Tibial nerve (tissue), 4 donors: ENCODE results near the gene KDM4C. TPM values are rescaled to one million over a fixed set of nuclear protein-coding genes. Genes with fewer than 3 reads are reported as not detected.

Source experiments
- DNase-seq, 2 donors: peaks; one replicate each; pipeline ENCODE4 v3.0.0-alpha.2; 2019; ENCODE audit warnings: low spot score in 2 of 2
- H3K27ac ChIP-seq, 4 donors: fragments of 200-600 bp; sonication (generic) in 3 of 4; one replicate each; pipeline ENCODE4 v1.5.1; 2017 to 2019; ENCODE audit warnings: mild to moderate bottlenecking in 1 of 4
- H3K27me3 ChIP-seq, 2 donors: fragments of 200-600 bp; sonication (generic) in 1 of 2; one replicate each; pipeline versions ENCODE4 v1.5.1 to v1.6.0; 2017 to 2019
- H3K36me3 ChIP-seq, 3 donors: fragments of 200-600 bp; sonication (generic); one replicate each; pipeline ENCODE4 v1.5.1; 2018 to 2019
- H3K4me1 ChIP-seq, 4 donors: fragments of 200-600 bp; sonication (generic) in 3 of 4; one replicate each; pipeline ENCODE4 v1.5.1; 2017 to 2019
- H3K4me3 ChIP-seq, 4 donors: fragments of 200-600 bp; sonication (generic) in 3 of 4; one replicate each; pipeline ENCODE4 v1.5.1; 2017 to 2019; ENCODE audit warnings: mild to moderate bottlenecking in 1 of 4, moderate library complexity in 1 of 4
- H3K9me3 ChIP-seq, 4 donors: fragments of 200-600 bp; sonication (generic) in 3 of 4; one replicate each; pipeline ENCODE4 v1.5.1; 2017 to 2019
- EP300 ChIP-seq, 2 donors: sonication (generic); formaldehyde crosslinking; IDR thresholded peaks; one replicate each; pipeline ENCODE4 v1.6.1; 2017; ENCODE audit warnings: antibody characterized with exemption in 2 of 2, mild to moderate bottlenecking in 1 of 2
- POLR2A ChIP-seq, 2 donors: fragments of 450-650 bp; IDR thresholded peaks; one replicate each; pipeline ENCODE4 v1.6.1; 2017; ENCODE audit warnings: antibody characterized with exemption in 2 of 2, mild to moderate bottlenecking in 2 of 2, moderate library complexity in 2 of 2
- WGBS, 2 donors: methylation state at CpG; one replicate each; pipeline ENCODE4 v1.1.5; 2018; 5-methylcytosine and 5-hydroxymethylcytosine counted together
- total RNA-seq, 4 donors: library from RNA; depleted of rRNA; stranded (reverse); fragments of >200 nt; gene quantifications; one replicate each; pipeline ENCODE4 v1.1.0, GENCODE V29; 2016
- TF ChIP-seq, protein P1 (sequence below), 5 experiments: fragments of 200-600 bp in 3 of 5; fragments of 450-650 bp in 2 of 5; sonication (generic) in 3 of 5; IDR thresholded peaks; one replicate each; pipeline ENCODE4 v1.5.1; 2016 to 2019; ENCODE audit warnings: antibody characterized with exemption in 5 of 5, mild to moderate bottlenecking in 3 of 5, moderate library complexity in 2 of 5

The KDM4C gene
- total RNA-seq, 4 donors from 2014 or later = 27.8 to 47.7 (median 38.1) TPM

DNA sequence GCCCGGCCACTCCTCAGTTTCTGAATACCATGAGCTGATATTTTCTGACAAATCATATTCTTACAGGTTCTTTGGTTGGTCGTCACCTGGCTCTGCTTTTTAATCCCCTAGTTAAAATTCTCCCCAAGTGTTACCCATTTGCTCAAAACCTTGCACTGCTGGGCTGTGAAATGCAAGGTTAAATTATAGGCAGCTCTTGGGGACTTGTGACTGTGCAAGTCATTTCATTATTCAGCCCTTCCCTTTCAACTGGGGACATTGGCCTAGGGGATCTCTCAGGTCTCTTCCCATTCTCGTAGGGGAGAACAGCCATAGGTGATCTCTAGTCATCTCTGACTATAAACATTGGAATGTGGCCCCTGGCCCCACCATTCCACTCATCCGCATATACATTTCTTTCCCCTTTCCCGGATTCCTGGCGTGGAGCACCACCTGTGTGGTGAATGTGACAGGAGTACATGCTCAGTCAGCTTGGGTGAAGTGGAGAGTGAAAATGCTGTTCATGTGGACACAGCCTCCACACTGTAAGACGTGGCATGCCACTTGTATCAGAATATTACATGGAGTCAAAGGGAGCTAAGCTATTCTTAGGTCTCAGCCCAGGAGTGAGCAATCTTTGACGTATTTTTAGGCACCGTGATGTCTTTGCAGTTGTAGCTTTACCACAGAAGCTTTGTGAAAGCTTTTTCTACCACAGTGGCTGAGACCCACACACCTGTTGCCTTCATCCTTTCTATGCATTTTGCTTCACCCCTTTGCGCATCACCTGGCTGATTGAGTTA, 386.7 kb downstream of the KDM4C start:
- no peak for TF ChIP-seq POLR2A (IDR thresholded peaks at IDR 0.05)
- TF ChIP-seq, protein P1, sequence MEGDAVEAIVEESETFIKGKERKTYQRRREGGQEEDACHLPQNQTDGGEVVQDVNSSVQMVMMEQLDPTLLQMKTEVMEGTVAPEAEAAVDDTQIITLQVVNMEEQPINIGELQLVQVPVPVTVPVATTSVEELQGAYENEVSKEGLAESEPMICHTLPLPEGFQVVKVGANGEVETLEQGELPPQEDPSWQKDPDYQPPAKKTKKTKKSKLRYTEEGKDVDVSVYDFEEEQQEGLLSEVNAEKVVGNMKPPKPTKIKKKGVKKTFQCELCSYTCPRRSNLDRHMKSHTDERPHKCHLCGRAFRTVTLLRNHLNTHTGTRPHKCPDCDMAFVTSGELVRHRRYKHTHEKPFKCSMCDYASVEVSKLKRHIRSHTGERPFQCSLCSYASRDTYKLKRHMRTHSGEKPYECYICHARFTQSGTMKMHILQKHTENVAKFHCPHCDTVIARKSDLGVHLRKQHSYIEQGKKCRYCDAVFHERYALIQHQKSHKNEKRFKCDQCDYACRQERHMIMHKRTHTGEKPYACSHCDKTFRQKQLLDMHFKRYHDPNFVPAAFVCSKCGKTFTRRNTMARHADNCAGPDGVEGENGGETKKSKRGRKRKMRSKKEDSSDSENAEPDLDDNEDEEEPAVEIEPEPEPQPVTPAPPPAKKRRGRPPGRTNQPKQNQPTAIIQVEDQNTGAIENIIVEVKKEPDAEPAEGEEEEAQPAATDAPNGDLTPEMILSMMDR (IDR thresholded peaks at IDR 0.05) = no peak
- TF ChIP-seq EP300 (IDR thresholded peaks at IDR 0.05) = no peak
- Histone ChIP-seq H3K9me3 (no peaks in the 10 kb centered on the region), H3K27ac (no peak overlapping the region), H3K36me3 (peaks cover 0 to 25% (median 0%) of the 10 kb centered on the region in 3 donors), H3K4me3 (no peak overlapping the region), H3K27me3 (no peaks in the 10 kb centered on the region), H3K4me1 (peaks cover 0 to 19% (median 0%) of the 10 kb centered on the region in 4 donors)
- DNase-seq = no peak
- 87 to 96% methylated on average over 10 of the region's 10 CpGs for WGBS, 2 donors

DNA sequence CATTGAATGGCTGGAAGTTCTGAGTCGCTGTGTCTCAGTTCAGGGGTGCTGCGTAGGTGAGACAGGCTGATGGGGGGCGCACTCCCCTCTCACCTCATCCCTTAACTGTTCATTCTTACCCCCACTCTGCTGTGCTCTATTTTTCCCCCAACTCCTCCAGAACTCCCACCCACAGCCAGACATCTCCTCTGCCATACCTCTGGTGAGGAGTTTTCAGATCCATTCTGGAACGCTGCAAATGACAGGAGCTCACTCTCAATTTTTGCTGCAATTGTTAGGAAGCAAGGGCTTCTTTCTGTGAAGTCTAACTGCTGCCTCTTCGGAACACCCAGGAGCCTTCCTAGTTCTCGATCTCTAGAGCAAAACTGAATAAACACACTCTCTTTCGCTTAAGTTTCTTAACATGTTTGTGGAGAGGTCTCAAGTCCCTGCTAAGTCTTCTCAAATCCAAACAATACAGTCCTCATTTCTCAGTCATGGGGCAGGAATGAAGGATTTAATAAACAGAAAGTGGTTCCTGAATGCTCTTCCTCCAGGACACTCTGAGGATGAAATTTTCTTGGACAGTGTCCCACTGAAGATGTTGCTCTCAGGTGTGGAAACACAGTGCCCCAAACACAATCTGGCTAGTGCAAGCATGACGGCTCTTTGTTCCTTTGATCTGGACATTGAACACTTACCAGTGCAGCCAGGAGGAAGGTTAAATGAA, 387.7 kb downstream of the KDM4C start:
- Histone ChIP-seq H3K4me1 (peaks cover 0 to 24% (median 0%) of the 10 kb centered on the region in 4 donors), H3K36me3 (peaks cover 0 to 23% (median 0%) of the 10 kb centered on the region in 3 donors), H3K27me3 (no peaks in the 10 kb centered on the region), H3K9me3 (no peaks in the 10 kb centered on the region), H3K27ac (no peak overlapping the region), H3K4me3 (no peak overlapping the region)
- TF ChIP-seq POLR2A (IDR thresholded peaks at IDR 0.05) = no peak
- TF ChIP-seq, protein P1 (IDR thresholded peaks at IDR 0.05) = no peak
- TF ChIP-seq EP300 (IDR thresholded peaks at IDR 0.05) = no peak
- 79 to 85% methylated on average over 8 of the region's 8 CpGs for WGBS, 2 donors
- no peak for DNase-seq

DNA sequence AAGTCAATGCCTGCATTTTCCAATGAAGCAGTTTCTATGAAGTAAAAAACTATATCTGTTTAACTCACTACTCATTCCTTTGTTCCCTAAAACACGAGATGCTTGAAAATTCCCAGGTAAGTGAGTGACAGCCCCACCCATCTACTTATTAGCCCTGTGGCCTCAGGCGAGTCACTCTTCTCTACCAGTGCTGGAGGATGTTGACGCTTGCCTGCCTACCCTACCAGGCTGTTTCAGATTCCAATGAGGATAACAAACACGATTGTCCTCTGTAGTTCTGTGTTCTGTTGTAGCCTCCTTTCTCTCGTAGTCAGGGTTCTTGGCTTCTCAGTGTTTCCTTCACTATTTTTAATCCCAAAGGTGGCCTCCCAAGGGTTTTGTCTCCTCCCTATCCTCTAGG, 388.8 kb downstream of the KDM4C start:
- DNase-seq = no peak
- peaks cover 0 to 19% (median 0%) of the 10 kb centered on the region in 3 donors for H3K36me3 ChIP-seq
- H3K27ac ChIP-seq = peak overlapping the region in 1 of 4 donors; percentile 6

DNA sequence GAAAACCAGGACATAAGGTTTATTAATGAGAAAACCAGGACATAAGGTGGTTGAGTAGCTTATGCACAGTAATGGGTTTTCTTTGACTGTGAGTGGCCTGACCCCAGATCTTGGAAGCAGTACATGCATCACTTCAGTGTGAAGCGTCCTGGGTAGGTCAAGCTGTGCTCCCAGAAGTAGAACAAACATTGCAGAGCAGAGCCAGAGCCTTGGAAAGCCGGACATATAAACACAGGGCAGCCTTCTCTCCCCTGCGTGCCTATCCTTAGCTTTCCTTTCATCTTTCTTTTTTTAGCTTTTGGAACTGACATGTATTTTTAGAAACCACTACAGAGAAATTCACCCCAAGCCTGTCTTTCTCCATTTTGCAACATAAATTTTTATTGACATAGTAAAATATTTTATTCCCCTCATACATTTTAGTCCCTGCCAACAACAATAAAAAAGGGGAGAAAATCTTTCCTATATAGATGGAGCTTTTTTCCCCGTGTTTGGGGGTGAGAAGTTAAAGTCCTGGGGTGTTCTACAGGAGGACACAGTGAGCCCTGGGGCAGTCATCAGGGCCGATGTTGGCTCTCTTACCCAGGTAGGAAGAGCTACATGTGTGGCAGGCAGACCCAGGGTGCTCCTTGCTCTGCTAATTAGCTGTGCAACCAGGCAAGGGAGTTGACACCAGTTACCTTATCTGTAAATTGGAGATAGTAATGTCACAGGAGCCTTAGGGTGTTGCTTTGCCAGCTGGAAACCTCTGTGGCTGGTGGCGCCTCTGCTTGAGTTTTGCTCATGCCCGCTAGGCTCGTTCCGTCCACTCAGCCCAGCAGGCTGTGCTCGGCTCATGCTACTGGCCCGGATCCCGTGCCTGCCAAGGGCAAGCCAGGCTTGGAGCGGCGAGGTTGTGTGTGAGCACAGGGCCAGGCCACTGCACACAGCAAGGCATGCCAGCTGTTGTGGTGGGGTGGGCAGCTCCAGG, 389.6 kb downstream of the KDM4C start:
- no peaks in the 10 kb centered on the region for H3K27me3 ChIP-seq
- H3K9me3 ChIP-seq = no peaks in the 10 kb centered on the region
- H3K36me3 ChIP-seq = peaks cover 0 to 19% (median 0%) of the 10 kb centered on the region in 3 donors
- peaks cover 0 to 29% (median 0%) of the 10 kb centered on the region in 4 donors for H3K4me1 ChIP-seq
- TF ChIP-seq, protein P1 (IDR thresholded peaks at IDR 0.05) = no peak
- no peak for TF ChIP-seq EP300 (IDR thresholded peaks at IDR 0.05)
- TF ChIP-seq POLR2A (IDR thresholded peaks at IDR 0.05) = no peak
- 65 to 73% methylated on average over 13 to 14 of the region's 14 CpGs for WGBS, 2 donors
- H3K4me3 ChIP-seq = no peak overlapping the region
- H3K27ac ChIP-seq = peak overlapping the region in 1 of 4 donors; percentile 22
- peak in 1 of 2 donors; percentile 12 for DNase-seq

More for the DNA sequence above, 388.8 kb downstream of the KDM4C start:
- WGBS, 2 donors = 45 to 67% methylated on average over 5 of the region's 5 CpGs
- no peak for TF ChIP-seq EP300 (IDR thresholded peaks at IDR 0.05)
- TF ChIP-seq, protein P1 (IDR thresholded peaks at IDR 0.05) = no peak
- TF ChIP-seq POLR2A (IDR thresholded peaks at IDR 0.05) = no peak
- Histone ChIP-seq H3K4me3 (no peak overlapping the region), H3K4me1 (peaks cover 0 to 29% (median 0%) of the 10 kb centered on the region in 4 donors), H3K9me3 (no peaks in the 10 kb centered on the region), H3K27me3 (no peaks in the 10 kb centered on the region)
